ENCODE measurements around the gene KDM4E.

DNA sequence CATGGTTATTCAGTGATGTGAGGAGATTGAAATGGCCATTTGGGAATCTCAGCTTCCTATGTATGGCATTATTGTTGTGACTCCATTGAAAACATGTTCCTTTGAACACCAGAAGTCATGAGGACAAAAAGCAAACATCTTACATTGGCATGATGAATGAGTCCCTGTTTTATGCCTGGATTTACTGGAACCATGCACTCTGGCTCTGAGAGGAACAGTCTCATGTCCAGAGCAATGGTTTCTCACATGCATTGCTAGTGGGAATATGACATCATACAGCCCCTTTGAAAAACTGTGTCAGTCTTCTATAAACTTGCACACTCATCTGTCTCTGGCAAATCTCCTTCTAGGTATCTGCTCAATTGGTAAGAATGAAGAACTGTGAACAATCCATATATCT lies 20.8 kb downstream of the KDM4E start:
- TF ChIP-seq, protein P1, sequence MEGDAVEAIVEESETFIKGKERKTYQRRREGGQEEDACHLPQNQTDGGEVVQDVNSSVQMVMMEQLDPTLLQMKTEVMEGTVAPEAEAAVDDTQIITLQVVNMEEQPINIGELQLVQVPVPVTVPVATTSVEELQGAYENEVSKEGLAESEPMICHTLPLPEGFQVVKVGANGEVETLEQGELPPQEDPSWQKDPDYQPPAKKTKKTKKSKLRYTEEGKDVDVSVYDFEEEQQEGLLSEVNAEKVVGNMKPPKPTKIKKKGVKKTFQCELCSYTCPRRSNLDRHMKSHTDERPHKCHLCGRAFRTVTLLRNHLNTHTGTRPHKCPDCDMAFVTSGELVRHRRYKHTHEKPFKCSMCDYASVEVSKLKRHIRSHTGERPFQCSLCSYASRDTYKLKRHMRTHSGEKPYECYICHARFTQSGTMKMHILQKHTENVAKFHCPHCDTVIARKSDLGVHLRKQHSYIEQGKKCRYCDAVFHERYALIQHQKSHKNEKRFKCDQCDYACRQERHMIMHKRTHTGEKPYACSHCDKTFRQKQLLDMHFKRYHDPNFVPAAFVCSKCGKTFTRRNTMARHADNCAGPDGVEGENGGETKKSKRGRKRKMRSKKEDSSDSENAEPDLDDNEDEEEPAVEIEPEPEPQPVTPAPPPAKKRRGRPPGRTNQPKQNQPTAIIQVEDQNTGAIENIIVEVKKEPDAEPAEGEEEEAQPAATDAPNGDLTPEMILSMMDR (optimal IDR thresholded peaks at IDR 0.05 in 1 of 3, IDR thresholded peaks at IDR 0.05 in 1 of 3, conservative IDR thresholded peaks at IDR 0.05 in 1 of 3; ENCODE audit: extremely low read depth in 1 of 3, insufficient read depth in 2 of 3, low read length in 3 of 3) = no peak
- TF ChIP-seq EZH2 (IDR thresholded peaks at IDR 0.05; ENCODE audit: low read length) = no peak
